ENCODE results near the gene HLA-B.

The HLA-B gene

GRCh38 chr6:31305703-31306219, 51.2 kb downstream of the HLA-B start:
- no peak for DNase-seq

- no peak for DNase-seq
Observed at GRCh38 chr6:31304683-31305082, 52.3 kb downstream of the HLA-B start.
